Astrocyte (in vitro differentiated cells and primary cell): ENCODE results near the gene NAALADL2. TPM values are rescaled to one million over a fixed set of nuclear protein-coding genes. Genes with fewer than 3 reads are reported as not detected.
"Not testable (repeated sequence)": the region's sequence is repeated elsewhere in the genome, so short reads cannot be mapped to it uniquely, and the experiment has no call there.

Experiments
- DNase-seq: peaks from one replicate; pipeline ENCODE4 v3.0.0-alpha.2; 2010; ENCODE audit warnings: low read depth
- FAIRE-seq: peaks from 2 replicates; lab custom pipeline; 2011; peaks lifted over from hg19 to GRCh38; lab: Jason Lieb, UNC
- H2AFZ ChIP-seq: 2 replicates; pipeline ENCODE4 v1.6.0; 2012; ENCODE audit warnings: low read depth, low read length, inconsistent platforms
- H3K27ac ChIP-seq: 2 replicates; pipeline ENCODE4 v1.5.1; 2011; ENCODE audit warnings: low read depth, low read length, inconsistent platforms
- H3K27me3 ChIP-seq: 2 replicates; pipeline ENCODE4 v1.6.0; 2011; ENCODE audit warnings: low read length, inconsistent platforms; ENCODE audit not compliant: insufficient read depth
- H3K36me3 ChIP-seq: 2 replicates; pipeline ENCODE4 v1.5.1; 2011; ENCODE audit warnings: low read length, inconsistent platforms; ENCODE audit not compliant: insufficient read depth
- H3K4me1 ChIP-seq: 2 replicates; pipeline ENCODE4 v1.5.1; 2011; ENCODE audit warnings: low read length, inconsistent platforms; ENCODE audit not compliant: insufficient read depth
- H3K4me2 ChIP-seq: 2 replicates; pipeline ENCODE4 v1.6.0; 2012; ENCODE audit warnings: low read length, inconsistent platforms
- H3K4me3 ChIP-seq: 2 replicates; pipeline ENCODE4 v1.5.1; 2011; ENCODE audit warnings: low read depth, mild to moderate bottlenecking, low read length, inconsistent platforms; ENCODE audit not compliant: insufficient read depth
- H3K79me2 ChIP-seq: 2 replicates; pipeline ENCODE4 v1.6.0; 2012; ENCODE audit warnings: mild to moderate bottlenecking, low read length, inconsistent platforms; ENCODE audit not compliant: insufficient read depth
- H3K9ac ChIP-seq: 2 replicates; pipeline ENCODE4 v1.6.0; 2012; ENCODE audit warnings: mild to moderate bottlenecking, low read length, inconsistent platforms
- H3K9me3 ChIP-seq: 2 replicates; pipeline ENCODE4 v1.5.1; 2012; ENCODE audit warnings: low read depth, mild to moderate bottlenecking, low read length, inconsistent platforms; ENCODE audit not compliant: insufficient read depth
- H4K20me1 ChIP-seq: 2 replicates; pipeline ENCODE4 v1.6.0; 2012; ENCODE audit warnings: low read length, inconsistent platforms; ENCODE audit not compliant: insufficient read depth
- H3K27ac Mint-ChIP-seq: one replicate; pipeline ENCODE4 v1.8.0; 2021; ENCODE audit warnings: mild to moderate bottlenecking, mixed read lengths; ENCODE audit not compliant: unreplicated experiment
- H3K27me3 Mint-ChIP-seq: one replicate; pipeline ENCODE4 v1.8.0; 2021; ENCODE audit warnings: low read depth, mixed read lengths; ENCODE audit not compliant: unreplicated experiment
- H3K36me3 Mint-ChIP-seq: one replicate; pipeline ENCODE4 v1.8.0; 2021; ENCODE audit warnings: low read depth, mixed read lengths; ENCODE audit not compliant: unreplicated experiment
- H3K4me1 Mint-ChIP-seq: one replicate; pipeline ENCODE4 v1.8.0; 2021; ENCODE audit warnings: low read depth, mixed read lengths; ENCODE audit not compliant: unreplicated experiment
- H3K4me3 Mint-ChIP-seq: one replicate; pipeline ENCODE4 v1.8.0; 2021; ENCODE audit warnings: mild to moderate bottlenecking, moderate library complexity, mixed read lengths; ENCODE audit not compliant: unreplicated experiment
- H3K9me3 Mint-ChIP-seq: one replicate; pipeline ENCODE4 v1.8.0; 2021; ENCODE audit warnings: mild to moderate bottlenecking, mixed read lengths; ENCODE audit not compliant: unreplicated experiment
- CTCF ChIP-seq: IDR thresholded peaks from 2 replicates; pipeline ENCODE4 v1.5.1; 2011; ENCODE audit warnings: low read depth, mild to moderate bottlenecking, inconsistent platforms, low read length, moderate library complexity; ENCODE audit not compliant: insufficient read depth
- EZH2 ChIP-seq: IDR thresholded peaks from 2 replicates; pipeline ENCODE4 v1.6.1; 2012; ENCODE audit warnings: mild to moderate bottlenecking, low read length, inconsistent platforms; ENCODE audit not compliant: insufficient read depth
- total RNA-seq: library from RNA; stranded (reverse); gene quantifications from 2 replicates; pipeline ENCODE4 v1.2.1, GENCODE V29; 2021

The NAALADL2 gene
- total RNA-seq, 1 donor from 2014 or later, result 2.7 TPM

DNA sequence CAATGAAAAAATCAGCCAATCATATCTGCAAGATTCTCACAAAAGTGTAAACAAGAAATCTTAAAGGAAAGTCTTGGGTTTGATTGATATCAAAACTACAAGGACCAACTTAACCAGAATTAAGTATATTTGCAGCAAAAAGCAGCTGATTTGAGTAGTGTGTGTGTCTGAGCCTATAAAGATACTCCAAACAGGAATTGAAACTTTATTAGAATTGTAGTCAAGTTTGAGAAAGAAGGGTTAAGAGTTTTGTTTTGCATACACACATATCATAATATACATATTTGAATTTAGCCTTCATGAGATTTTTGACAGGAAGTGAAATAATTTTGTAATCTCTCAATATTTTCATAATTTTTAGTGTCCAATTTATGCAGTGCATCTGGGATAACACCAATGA, 300.1 kb downstream of the NAALADL2 start:
- TF ChIP-seq EZH2, result no peak
- TF ChIP-seq CTCF, result no peak
- Mint-ChIP-seq H3K4me1 (no peaks in the 10 kb centered on the region), H3K27ac (no peak overlapping the region), H3K9me3 (no peaks in the 10 kb centered on the region), H3K4me3 (no peak overlapping the region), H3K36me3 (no peaks in the 10 kb centered on the region), H3K27me3 (no peaks in the 10 kb centered on the region)
- Histone ChIP-seq H3K4me3 (no peak overlapping the region), H3K9me3 (no peaks in the 10 kb centered on the region), H3K27me3 (no peaks in the 10 kb centered on the region), H3K9ac (no peak overlapping the region), H3K79me2 (no peaks in the 10 kb centered on the region), H2AFZ (no peak overlapping the region), H3K4me2 (no peak overlapping the region), H4K20me1 (no peaks in the 10 kb centered on the region), H3K36me3 (no peaks in the 10 kb centered on the region), H3K27ac (no peak overlapping the region), H3K4me1 (no peaks in the 10 kb centered on the region)
- DNase-seq (no peak), FAIRE-seq (no peak)

DNA sequence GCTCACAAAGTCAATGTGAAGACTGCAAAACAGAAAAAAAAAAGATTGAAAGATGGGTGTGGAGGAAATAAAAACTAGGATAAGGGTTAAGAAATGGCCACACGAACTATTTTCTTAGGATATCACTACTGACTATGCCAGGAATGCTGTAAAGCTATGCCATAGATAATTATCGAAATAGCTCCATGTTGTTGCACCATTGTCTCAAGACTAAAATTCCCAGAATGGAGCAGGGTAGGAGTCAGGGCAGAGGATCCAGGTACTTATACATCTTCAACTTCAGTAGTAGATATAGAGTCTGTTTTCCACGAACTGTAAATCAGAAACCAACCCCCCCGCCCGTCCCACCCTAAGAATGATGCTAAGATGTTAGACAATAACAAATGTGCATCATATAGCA, 302.2 kb downstream of the NAALADL2 start:
- Histone ChIP-seq H3K36me3 (no peaks in the 10 kb centered on the region), H3K27me3 (no peaks in the 10 kb centered on the region), H3K4me3 (no peak overlapping the region), H3K9ac (no peak overlapping the region), H4K20me1 (no peaks in the 10 kb centered on the region), H3K79me2 (no peaks in the 10 kb centered on the region), H3K4me1 (no peaks in the 10 kb centered on the region), H3K27ac (no peak overlapping the region), H2AFZ (no peak overlapping the region), H3K4me2 (no peak overlapping the region), H3K9me3 (no peaks in the 10 kb centered on the region)
- Mint-ChIP-seq H3K36me3 (no peaks in the 10 kb centered on the region), H3K27me3 (no peaks in the 10 kb centered on the region), H3K4me1 (no peaks in the 10 kb centered on the region), H3K9me3 (no peaks in the 10 kb centered on the region), H3K27ac (no peak overlapping the region), H3K4me3 (no peak overlapping the region)
- DNase-seq, result no peak
- TF ChIP-seq CTCF (no peak), EZH2 (no peak)
- FAIRE-seq, result no peak

DNA sequence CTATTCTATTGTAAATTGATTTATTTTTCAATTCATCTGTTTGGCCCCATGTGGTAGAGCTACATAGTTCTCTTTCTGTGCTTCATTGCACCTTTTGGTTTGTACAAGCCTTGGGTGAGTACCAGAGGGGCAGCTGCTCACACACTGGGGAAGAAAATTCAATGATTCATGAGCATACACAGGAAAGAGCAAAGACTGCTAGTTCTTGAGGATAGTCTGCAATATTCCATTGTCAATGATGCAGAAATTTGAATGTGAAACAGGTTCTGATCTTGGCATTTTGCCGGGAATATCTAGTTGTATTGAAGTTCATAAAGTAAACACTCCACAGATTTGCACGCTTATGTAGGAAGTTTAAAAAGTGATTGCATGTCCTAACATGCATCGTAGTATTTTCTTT, 304.6 kb downstream of the NAALADL2 start:
- Histone ChIP-seq H2AFZ (no peak overlapping the region), H3K9me3 (no peaks in the 10 kb centered on the region), H3K79me2 (no peaks in the 10 kb centered on the region), H3K27ac (no peak overlapping the region), H3K27me3 (no peaks in the 10 kb centered on the region), H3K4me3 (no peak overlapping the region), H3K4me1 (no peaks in the 10 kb centered on the region), H3K9ac (no peak overlapping the region), H3K4me2 (no peak overlapping the region), H3K36me3 (no peaks in the 10 kb centered on the region), H4K20me1 (no peaks in the 10 kb centered on the region)
- Mint-ChIP-seq H3K27me3 (no peaks in the 10 kb centered on the region), H3K4me1 (no peaks in the 10 kb centered on the region), H3K9me3 (no peaks in the 10 kb centered on the region), H3K27ac (no peak overlapping the region), H3K36me3 (no peaks in the 10 kb centered on the region), H3K4me3 (no peak overlapping the region)
- TF ChIP-seq CTCF (no peak), EZH2 (no peak)
- DNase-seq (peak; percentile 51), FAIRE-seq (no peak)

DNA sequence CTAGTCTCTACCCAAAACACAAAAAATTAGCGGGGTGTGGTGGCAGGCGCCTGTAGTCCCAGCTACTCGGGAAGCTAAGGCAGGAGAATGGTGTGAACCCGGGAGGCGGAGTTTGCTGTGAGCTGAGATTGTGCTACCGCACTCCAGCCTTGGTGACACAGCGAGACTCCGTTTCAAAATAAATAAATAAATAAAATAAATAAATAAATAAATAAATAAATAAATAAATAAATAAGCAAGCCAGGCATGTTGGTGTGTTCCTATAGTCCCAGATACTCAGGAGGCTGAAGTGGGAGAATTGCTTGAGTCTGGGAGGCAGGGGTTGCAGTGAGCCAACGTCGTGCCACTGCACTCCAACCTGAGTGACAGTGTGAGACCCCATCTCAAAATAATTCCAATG, 314.0 kb downstream of the NAALADL2 start:
- H3K27me3 Mint-ChIP-seq, H3K36me3 Mint-ChIP-seq, DNase-seq, H3K4me3 ChIP-seq, H3K4me2 ChIP-seq, H3K27me3 ChIP-seq, FAIRE-seq, H3K79me2 ChIP-seq, H3K4me1 ChIP-seq, H3K9me3 Mint-ChIP-seq, H3K27ac Mint-ChIP-seq, H3K9ac ChIP-seq, H3K4me1 Mint-ChIP-seq, H3K9me3 ChIP-seq, H3K27ac ChIP-seq, H3K4me3 Mint-ChIP-seq, H2AFZ ChIP-seq, H3K36me3 ChIP-seq, H4K20me1 ChIP-seq: not testable (repeated sequence)
